HepG2 (cell line): Measurements from ENCODE around the gene PGP. TPM values are rescaled to one million over a fixed set of nuclear protein-coding genes. Genes with fewer than 3 reads are reported as not detected.

Experiments used
- CC2D1A ChIP-seq: sonication (generic); formaldehyde crosslinking; IDR thresholded peaks from 2 replicates; pipeline ENCODE4 v1.8.1; 2023; ENCODE audit warnings: mild to moderate bottlenecking, missing genetic modification reagents
- CERS6 ChIP-seq: sonication (generic); formaldehyde crosslinking; IDR thresholded peaks from 2 replicates; pipeline ENCODE4 v1.5.0; 2020; ENCODE audit warnings: missing genetic modification reagents
- DMTF1 ChIP-seq: sonication (generic); formaldehyde crosslinking; IDR thresholded peaks from 2 replicates; pipeline ENCODE4 v1.4.0; 2020; ENCODE audit warnings: mild to moderate bottlenecking, missing genetic modification reagents
- E2F5 ChIP-seq: sonication (generic); formaldehyde crosslinking; conservative IDR thresholded peaks from 2 replicates; pipeline ENCODE4 v1.4.0; 2020; ENCODE audit warnings: missing genetic modification reagents
- ESRRA ChIP-seq: sonication (generic); formaldehyde crosslinking; IDR thresholded peaks from 2 replicates; pipeline ENCODE4 v1.5.1; 2020; ENCODE audit warnings: mild to moderate bottlenecking, low read depth, missing genetic modification reagents
- HOXA3 ChIP-seq: sonication (generic); formaldehyde crosslinking; IDR thresholded peaks from 2 replicates; pipeline ENCODE4 v1.5.0; 2020; ENCODE audit warnings: missing genetic modification reagents
- ISL2 ChIP-seq: sonication (generic); formaldehyde crosslinking; IDR thresholded peaks from 2 replicates; pipeline ENCODE4 v1.5.0; 2020; ENCODE audit warnings: missing genetic modification reagents
- MAF1 ChIP-seq: sonication (generic); formaldehyde crosslinking; IDR thresholded peaks from 2 replicates; pipeline ENCODE4 v1.5.0; 2020; ENCODE audit warnings: missing genetic modification reagents, borderline replicate concordance
- NFAT5 ChIP-seq: sonication (generic); formaldehyde crosslinking; IDR thresholded peaks from 2 replicates; pipeline ENCODE4 v1.4.0; 2020; ENCODE audit warnings: missing genetic modification reagents
- SP1 ChIP-seq, 2 experiments: fragments of 450-650 bp in 1 of 2; sonication (generic) in 1 of 2; formaldehyde crosslinking in 1 of 2; IDR thresholded peaks; 2 replicates each; pipeline versions ENCODE4 v1.4.0 to v1.6.1; 2016 to 2020; ENCODE audit warnings: missing genetic modification reagents in 1 of 2
- SP4 ChIP-seq: sonication (generic); formaldehyde crosslinking; IDR thresholded peaks from 2 replicates; pipeline ENCODE4 v1.8.1; 2023; ENCODE audit warnings: mild to moderate bottlenecking, missing genetic modification reagents
- TFAP4 ChIP-seq: sonication (generic); IDR thresholded peaks from 2 replicates; pipeline ENCODE4 v1.6.1; 2016; ENCODE audit warnings: low read depth, borderline replicate concordance
- ZBTB43 ChIP-seq: sonication (generic); formaldehyde crosslinking; conservative IDR thresholded peaks from 2 replicates; pipeline ENCODE4 v1.4.0; 2020; ENCODE audit warnings: missing genetic modification reagents
- ZNF274 ChIP-seq: sonication (generic); formaldehyde crosslinking; IDR thresholded peaks from 2 replicates; pipeline ENCODE4 v1.5.1; 2020; ENCODE audit warnings: mild to moderate bottlenecking, missing genetic modification reagents
- ZNF354B ChIP-seq: sonication (generic); formaldehyde crosslinking; IDR thresholded peaks from 2 replicates; pipeline ENCODE4 v1.8.0; 2022; ENCODE audit warnings: mild to moderate bottlenecking, missing genetic modification reagents
- ZNF589 ChIP-seq: sonication (generic); formaldehyde crosslinking; conservative IDR thresholded peaks from 2 replicates; pipeline ENCODE4 v1.8.0; 2022; ENCODE audit warnings: mild to moderate bottlenecking, moderate library complexity, missing genetic modification reagents
- polyA plus RNA-seq, 8 experiments: library from polyadenylated mRNA; depleted of rRNA in 3 of 8; stranded (reverse) in 7 of 8; unstranded in 1 of 8; fragments of >200 nt; fragmentation: Illumina TruSeq in 4 of 8; extraction: Trizol in 4 of 8; gene quantifications; 2 replicates each; pipeline versions ENCODE4 v1.2.1 to v1.2.3, GENCODE V29; 2011 to 2016; ENCODE audit warnings: low read depth in 4 of 8, missing spikeins in 1 of 8, mixed read lengths in 1 of 8; ENCODE audit not compliant: insufficient read depth in 1 of 8
- total RNA-seq, 5 experiments: library from RNA; depleted of rRNA; stranded (reverse); fragments of >200 nt; fragmentation: Illumina TruSeq; extraction: Trizol; gene quantifications; 2 replicates each; pipeline ENCODE4 v1.2.3, GENCODE V29; 2016; ENCODE audit warnings: low read depth in 1 of 5

PGP gene
- total and polyA plus RNA-seq, 2 of the 13 experiments (the other 11 are each of a cell fraction or from before 2014, with no cell fraction given) = 7.3 to 18.3 TPM

- TF ChIP-seq NFAT5 (CRISPR knock-in tag) = peak; percentile 71; the same call in 1 of the 2 replicates
- TF ChIP-seq CERS6 (CRISPR knock-in tag) = 0 out of 2 replicates have a peak, but pooled peaks have one; percentile 54
- peak; percentile 97 for TF ChIP-seq SP4 (CRISPR knock-in tag)
- TF ChIP-seq ZNF354B (CRISPR knock-in tag) = no peak
- 0 out of 2 replicates have a peak, but pooled peaks have one; percentile 47 for TF ChIP-seq MAF1
- no peak for TF ChIP-seq DMTF1 (CRISPR knock-in tag)
- peak; percentile 53; the same call in 1 of the 2 replicates for TF ChIP-seq ZBTB43
- TF ChIP-seq E2F5 = no peak; the same call in 1 of the 2 replicates
- TF ChIP-seq ESRRA (CRISPR knock-in tag) = peak; percentile 73; the same call in 1 of the 2 replicates
- TF ChIP-seq ZNF274 = no peak; the same call in 1 of the 2 replicates
- no peak; the same call in 1 of the 2 replicates for TF ChIP-seq TFAP4
- TF ChIP-seq ISL2 (CRISPR knock-in tag) = no peak; the same call in 1 of the 2 replicates
- peak; percentile 100 for TF ChIP-seq HOXA3 (CRISPR knock-in tag)
- no peak for TF ChIP-seq CC2D1A (CRISPR knock-in tag)
- TF ChIP-seq SP1 (IDR thresholded peaks at IDR 0.05) = no peak
- peak; percentile 56; the same call in 1 of the 2 replicates for TF ChIP-seq SP1 (CRISPR knock-in tag; IDR thresholded peaks at IDR 0.05)
- peak; percentile 69; the same call in 1 of the 2 replicates for TF ChIP-seq ZNF589 (CRISPR knock-in tag)
Measured at GRCh38 chr16:2223221-2223941, 8.7 kb upstream of the PGP start, which contains the start of gene E4F1 (continued).
